Mesenchymal stem cell (in vitro differentiated cells and primary cell): Measurements from ENCODE around the gene INPP5D.

Experiments used
- DNase-seq: peaks from one replicate; pipeline ENCODE4 v3.0.0-alpha.2; 2013
- H2AFZ ChIP-seq: one replicate; pipeline ENCODE4 v1.6.1; 2013; ENCODE audit warnings: low read depth, mild to moderate bottlenecking, control low read depth, inconsistent platforms, low read length, moderate library complexity
- H2AK5ac ChIP-seq: 2 replicates; pipeline ENCODE4 v1.6.1; 2013; ENCODE audit warnings: low read length, moderate library complexity, mild to moderate bottlenecking, inconsistent platforms; ENCODE audit not compliant: severe bottlenecking
- H2BK120ac ChIP-seq: one replicate; pipeline ENCODE4 v1.6.1; 2013; ENCODE audit warnings: low read depth, mild to moderate bottlenecking, inconsistent platforms, low read length, moderate library complexity
- H2BK12ac ChIP-seq, 2 experiments: one replicate each; pipeline ENCODE4 v1.6.1; 2013; ENCODE audit warnings: inconsistent platforms in 2 of 2, low read length in 2 of 2, mild to moderate bottlenecking in 2 of 2, moderate library complexity in 2 of 2, control low read depth in 1 of 2
- H2BK15ac ChIP-seq: one replicate; pipeline ENCODE4 v1.6.1; 2013; ENCODE audit warnings: mild to moderate bottlenecking, low read depth, inconsistent platforms; ENCODE audit not compliant: poor library complexity, severe bottlenecking
- H2BK5ac ChIP-seq: 2 replicates; pipeline ENCODE4 v1.6.1; 2013; ENCODE audit warnings: low read depth, mild to moderate bottlenecking, low read length, control low read depth, inconsistent platforms; ENCODE audit not compliant: poor library complexity, severe bottlenecking
- H3K14ac ChIP-seq, 2 experiments: one replicate each; pipeline ENCODE4 v1.6.1; 2013; ENCODE audit warnings: inconsistent platforms in 2 of 2, low read length in 2 of 2, control low read depth in 1 of 2, mild to moderate bottlenecking in 1 of 2, moderate library complexity in 1 of 2
- H3K18ac ChIP-seq, 2 experiments: one replicate each; pipeline ENCODE4 v1.6.1; 2013; ENCODE audit warnings: inconsistent platforms in 2 of 2, low read length in 2 of 2, control low read depth in 1 of 2, low read depth in 1 of 2, mild to moderate bottlenecking in 1 of 2
- H3K23ac ChIP-seq, 2 experiments: one replicate each; pipeline ENCODE4 v1.6.1; 2013; ENCODE audit warnings: inconsistent platforms in 2 of 2, low read length in 2 of 2, mild to moderate bottlenecking in 2 of 2, moderate library complexity in 2 of 2, control low read depth in 1 of 2
- H3K27ac ChIP-seq: 2 replicates; pipeline ENCODE4 v1.5.1; 2013; ENCODE audit warnings: mild to moderate bottlenecking, moderate library complexity, low read length, control low read depth, inconsistent platforms; ENCODE audit not compliant: poor library complexity, severe bottlenecking
- H3K27me3 ChIP-seq, 2 experiments: 2 replicates each; pipeline versions ENCODE4 v1.6.1 to v1.7.0; 2013; ENCODE audit warnings: low read length in 2 of 2, mild to moderate bottlenecking in 2 of 2, moderate library complexity in 2 of 2, control low read depth in 1 of 2, inconsistent platforms in 1 of 2; ENCODE audit not compliant: control insufficient read depth in 1 of 2, insufficient read depth in 1 of 2
- H3K36me3 ChIP-seq, 2 experiments: 2 replicates each; pipeline versions ENCODE4 v1.6.1 to v1.7.0; 2013; ENCODE audit warnings: low read length in 2 of 2, control low read depth in 1 of 2, inconsistent platforms in 1 of 2, low read depth in 1 of 2, mild to moderate bottlenecking in 1 of 2; ENCODE audit not compliant: insufficient read depth in 2 of 2, control insufficient read depth in 1 of 2
- H3K4ac ChIP-seq, 2 experiments: one replicate each; pipeline ENCODE4 v1.6.1; 2013; ENCODE audit warnings: inconsistent platforms in 2 of 2, low read length in 2 of 2, mild to moderate bottlenecking in 2 of 2, moderate library complexity in 2 of 2, control low read depth in 1 of 2, low read depth in 1 of 2
- H3K4me1 ChIP-seq: 2 replicates; pipeline ENCODE4 v1.6.1; 2013; ENCODE audit warnings: low read depth, low read length, control low read depth; ENCODE audit not compliant: control insufficient read depth, insufficient read depth
- H3K4me2 ChIP-seq: 2 replicates; pipeline ENCODE4 v1.6.1; 2013; ENCODE audit warnings: low read length, mild to moderate bottlenecking, inconsistent platforms; ENCODE audit not compliant: poor library complexity, severe bottlenecking
- H3K4me3 ChIP-seq, 2 experiments: 2 replicates each; pipeline versions ENCODE4 v1.5.1 to v1.7.0; 2013; ENCODE audit warnings: low read length in 2 of 2, mild to moderate bottlenecking in 2 of 2, control low read depth in 1 of 2, low read depth in 1 of 2; ENCODE audit not compliant: insufficient read depth in 1 of 2
- H3K79me1 ChIP-seq: replicated peaks from 2 replicates; pipeline ENCODE4 v1.6.1; 2013; ENCODE audit warnings: mild to moderate bottlenecking, control low read depth, low read length, inconsistent platforms; ENCODE audit not compliant: poor library complexity, severe bottlenecking
- H3K9ac ChIP-seq: 2 replicates; pipeline ENCODE4 v1.7.0; 2013; ENCODE audit warnings: mild to moderate bottlenecking, low read length, moderate library complexity
- H3K9me3 ChIP-seq: 2 replicates; pipeline ENCODE4 v1.7.0; 2013; ENCODE audit warnings: mild to moderate bottlenecking, low read length; ENCODE audit not compliant: control insufficient read depth
- H4K8ac ChIP-seq: one replicate; pipeline ENCODE4 v1.6.1; 2013; ENCODE audit warnings: inconsistent platforms, mild to moderate bottlenecking, low read length, moderate library complexity
- H4K91ac ChIP-seq: one replicate; pipeline ENCODE4 v1.6.1; 2013; ENCODE audit warnings: mild to moderate bottlenecking, low read length, inconsistent platforms
- WGBS: methylation state at CpG from one replicate; pipeline ENCODE4 v1.1.7; 2013; ENCODE audit warnings: mixed read lengths; 5-methylcytosine and 5-hydroxymethylcytosine counted together

Gene INPP5D

DNA sequence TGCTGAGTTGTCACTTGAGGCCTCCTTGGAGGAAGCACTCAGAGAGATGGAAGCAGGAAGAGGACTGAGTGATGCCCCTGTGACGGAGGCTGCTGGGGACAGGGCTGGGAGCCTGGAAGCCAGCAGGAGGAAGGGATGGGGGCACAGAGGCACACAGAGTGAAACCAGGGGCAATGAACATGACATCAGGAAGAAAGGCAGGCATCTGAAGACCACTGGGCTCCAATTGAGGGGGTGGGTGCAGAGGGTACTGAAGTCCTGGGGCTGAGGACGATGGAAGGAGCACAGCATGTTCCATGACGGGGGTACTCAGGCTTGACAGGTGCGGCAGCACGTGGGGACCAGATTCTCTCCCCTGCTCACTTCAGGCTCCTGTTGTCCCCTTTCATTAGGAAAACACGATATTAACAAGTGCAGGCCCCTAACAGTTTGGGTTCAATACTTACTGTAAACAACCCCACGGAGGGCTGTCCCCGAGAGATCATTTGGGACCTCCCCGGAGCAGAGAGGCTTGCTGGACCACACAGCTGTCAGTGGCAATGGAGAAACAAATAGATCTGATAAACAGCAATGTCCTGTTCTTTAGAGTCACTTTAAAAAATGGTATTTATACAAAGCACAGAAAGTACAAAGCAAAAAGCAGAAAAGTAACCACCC lies 8.7 kb downstream of the INPP5D start:
- no peak overlapping the region for H2BK5ac ChIP-seq
- no peak overlapping the region for H3K9ac ChIP-seq
- 70% methylated on average over 9 of the region's 9 CpGs for WGBS
- H2BK12ac ChIP-seq: no peak overlapping the region
- H3K4me3 ChIP-seq: no peak overlapping the region
- no peak overlapping the region for H3K4ac ChIP-seq
- no peaks in the 10 kb centered on the region for H3K79me1 ChIP-seq
- peak overlapping the region in 1 of 2 experiments; percentile 37 for H3K14ac ChIP-seq
- H4K8ac ChIP-seq: no peak overlapping the region
- no peak overlapping the region for H2AFZ ChIP-seq
- H3K27ac ChIP-seq: no peak overlapping the region
- no peak overlapping the region for H3K4me2 ChIP-seq
- no peaks in the 10 kb centered on the region for H3K36me3 ChIP-seq
- H2BK15ac ChIP-seq: no peak overlapping the region
- no peak for DNase-seq
- peaks cover 8% of the 10 kb centered on the region for H3K9me3 ChIP-seq
- no peak overlapping the region for H3K23ac ChIP-seq
- H3K27me3 ChIP-seq: peaks cover 6 to 28% of the 10 kb centered on the region in 2 experiments
- H3K18ac ChIP-seq: no peak overlapping the region
- H4K91ac ChIP-seq: no peak overlapping the region
- no peaks in the 10 kb centered on the region for H3K4me1 ChIP-seq
- H2BK120ac ChIP-seq: no peak overlapping the region
- no peak overlapping the region for H2AK5ac ChIP-seq

DNA sequence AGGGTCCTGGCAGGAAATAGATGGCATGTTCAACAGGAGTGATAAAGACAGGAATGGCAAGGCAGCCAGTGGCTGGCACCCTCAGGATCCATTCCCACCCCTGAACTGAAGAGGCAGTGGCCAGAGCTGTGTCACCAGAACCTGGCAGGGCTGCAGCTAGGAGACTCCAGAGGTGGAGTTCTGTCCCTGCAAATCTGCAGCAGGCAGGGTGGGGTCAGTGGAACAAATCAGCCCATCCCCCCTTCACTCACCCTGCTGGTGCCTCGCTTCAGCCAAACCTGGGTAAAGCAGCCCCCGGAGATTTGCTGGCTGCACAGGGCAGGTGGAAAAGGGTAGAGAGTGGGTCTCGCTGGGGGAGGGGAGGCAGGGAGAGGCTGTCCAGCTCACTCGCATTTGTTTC lies 12.7 kb downstream of the INPP5D start:
- Histone ChIP-seq H3K27me3 (peaks cover 25 to 45% of the 10 kb centered on the region in 2 experiments), H3K36me3 (no peaks in the 10 kb centered on the region), H3K79me1 (no peaks in the 10 kb centered on the region), H2AK5ac (no peak overlapping the region), H2AFZ (no peak overlapping the region), H2BK12ac (no peak overlapping the region), H3K14ac (no peak overlapping the region), H3K4me2 (no peak overlapping the region), H2BK5ac (no peak overlapping the region), H3K18ac (no peak overlapping the region), H3K23ac (no peak overlapping the region), H3K4ac (no peak overlapping the region), H3K4me3 (no peak overlapping the region), H3K9ac (no peak overlapping the region), H3K27ac (no peak overlapping the region), H2BK15ac (no peak overlapping the region), H4K8ac (no peak overlapping the region), H3K4me1 (no peaks in the 10 kb centered on the region), H2BK120ac (no peak overlapping the region), H3K9me3 (peaks cover 8% of the 10 kb centered on the region), H4K91ac (no peak overlapping the region)
- no peak for DNase-seq
- WGBS: 80% methylated on average over 2 of the region's 4 CpGs

DNA sequence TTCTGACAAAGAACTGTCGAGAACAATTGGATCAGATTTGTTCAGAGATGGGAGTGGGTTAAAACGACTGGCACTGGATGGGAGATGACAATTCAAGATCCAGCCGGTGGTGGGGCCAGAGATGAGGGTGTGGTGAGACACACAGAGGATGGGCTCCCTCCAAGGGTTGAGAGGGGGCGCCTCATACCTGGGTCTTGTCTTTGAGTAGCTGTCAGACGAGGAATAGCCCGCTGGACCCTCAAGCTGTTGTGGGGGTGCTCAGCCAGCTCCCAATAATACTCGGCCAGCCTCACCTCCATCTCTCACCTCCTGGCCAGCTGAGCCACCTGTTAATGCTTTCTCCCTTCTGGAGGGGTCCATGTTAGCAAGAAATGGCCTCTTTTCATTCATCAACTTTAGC lies 14.0 kb downstream of the INPP5D start:
- Histone ChIP-seq H3K4me1 (no peaks in the 10 kb centered on the region), H2BK15ac (no peak overlapping the region), H2AK5ac (no peak overlapping the region)

DNA sequence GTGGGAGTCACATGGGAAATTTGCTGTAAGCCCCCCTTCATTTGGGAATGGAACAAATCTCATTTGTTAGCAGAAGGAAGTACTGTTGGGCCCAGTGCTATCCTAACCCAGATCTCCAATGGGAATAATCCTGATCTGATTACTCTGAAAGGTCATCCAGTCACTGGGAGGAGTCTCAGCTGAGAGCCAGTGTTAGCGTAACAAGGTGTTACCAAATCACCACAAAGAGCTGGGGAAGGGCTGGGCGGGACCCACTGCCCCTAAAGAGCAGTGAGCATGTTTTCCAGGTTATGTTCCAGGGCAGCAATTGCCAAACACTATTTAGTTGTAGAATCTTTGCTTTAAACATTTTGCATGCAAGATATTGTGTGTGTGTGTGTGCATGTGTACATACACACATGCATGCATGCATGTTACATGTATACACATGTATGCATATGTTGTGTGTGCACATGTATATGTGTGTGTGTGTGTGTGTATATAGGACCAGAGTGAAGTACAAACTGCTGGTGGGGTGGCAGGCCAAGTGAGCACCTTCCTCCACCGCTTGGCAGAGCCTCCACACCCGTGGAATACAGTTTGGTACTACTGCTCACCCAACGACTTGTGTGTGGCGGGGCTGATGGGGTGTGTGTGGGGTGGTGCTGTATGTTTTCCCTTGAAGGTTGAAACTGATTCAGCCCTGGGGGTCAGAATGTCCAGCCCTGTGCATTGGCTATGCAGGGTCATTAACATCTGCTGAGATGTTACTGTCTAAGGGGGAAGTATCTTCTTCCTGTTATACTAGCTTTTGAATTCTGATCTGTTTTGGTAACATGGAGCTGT lies 15.2 kb downstream of the INPP5D start:
- no peak overlapping the region for H4K91ac ChIP-seq
- no peak overlapping the region for H3K4ac ChIP-seq
- no peak overlapping the region for H3K27ac ChIP-seq
- no peak for DNase-seq
- no peak overlapping the region for H3K14ac ChIP-seq
- no peak overlapping the region for H3K4me3 ChIP-seq
- no peak overlapping the region for H3K18ac ChIP-seq
- no peak overlapping the region for H2AK5ac ChIP-seq
- peaks cover 19 to 50% of the 10 kb centered on the region in 2 experiments for H3K27me3 ChIP-seq
- no peak overlapping the region for H3K23ac ChIP-seq
- H2BK15ac ChIP-seq: no peak overlapping the region
- H3K4me2 ChIP-seq: no peak overlapping the region
- no peak overlapping the region for H3K9ac ChIP-seq
- no peaks in the 10 kb centered on the region for H3K4me1 ChIP-seq
- 85% methylated on average over 6 of the region's 6 CpGs for WGBS
- no peak overlapping the region for H2BK12ac ChIP-seq
- H4K8ac ChIP-seq: no peak overlapping the region
- no peaks in the 10 kb centered on the region for H3K36me3 ChIP-seq
- no peak overlapping the region for H2BK5ac ChIP-seq
- H2BK120ac ChIP-seq: no peak overlapping the region
- H3K9me3 ChIP-seq: peaks cover 8% of the 10 kb centered on the region
- no peaks in the 10 kb centered on the region for H3K79me1 ChIP-seq
- no peak overlapping the region for H2AFZ ChIP-seq

More for the DNA sequence above, 14.0 kb downstream of the INPP5D start:
- 67% methylated on average over 7 of the region's 7 CpGs for WGBS
- Histone ChIP-seq H3K9ac (no peak overlapping the region), H3K4ac (no peak overlapping the region), H3K4me2 (no peak overlapping the region), H2BK120ac (no peak overlapping the region), H3K23ac (no peak overlapping the region), H2BK12ac (no peak overlapping the region), H4K8ac (no peak overlapping the region), H4K91ac (no peak overlapping the region), H3K36me3 (no peaks in the 10 kb centered on the region), H3K27me3 (peaks cover 19 to 47% of the 10 kb centered on the region in 2 experiments), H3K4me3 (no peak overlapping the region), H3K27ac (no peak overlapping the region), H3K18ac (no peak overlapping the region), H2BK5ac (no peak overlapping the region), H2AFZ (no peak overlapping the region), H3K9me3 (peaks cover 8% of the 10 kb centered on the region), H3K79me1 (no peaks in the 10 kb centered on the region), H3K14ac (no peak overlapping the region)
- no peak for DNase-seq
